H9 (cell line): ENCODE data around the gene VTN. TPM values are rescaled to one million over a fixed set of nuclear protein-coding genes. Genes with fewer than 3 reads are reported as not detected.

Experiments used
- DNase-seq: peaks from one replicate; pipeline ENCODE4 v3.0.0-alpha.2; 2017
- H2AFZ ChIP-seq: one replicate; pipeline ENCODE4 v1.6.1; 2013; ENCODE audit warnings: mild to moderate bottlenecking, low read length, control low read depth, moderate library complexity
- H2AK5ac ChIP-seq: 2 replicates; pipeline ENCODE4 v1.6.1; 2013; ENCODE audit warnings: low read length, control low read depth, mixed read lengths; ENCODE audit not compliant: insufficient read length
- H2BK120ac ChIP-seq: one replicate; pipeline ENCODE4 v1.6.1; 2013; ENCODE audit warnings: low read depth, mild to moderate bottlenecking, low read length, control low read depth, inconsistent platforms; ENCODE audit not compliant: poor library complexity, severe bottlenecking
- H2BK12ac ChIP-seq: 2 replicates; pipeline ENCODE4 v1.6.1; 2013; ENCODE audit warnings: low read length, control low read depth, mixed read lengths, low read depth; ENCODE audit not compliant: insufficient read length
- H2BK15ac ChIP-seq: 2 replicates; pipeline ENCODE4 v1.6.1; 2013; ENCODE audit warnings: low read depth, low read length, control low read depth
- H2BK20ac ChIP-seq: one replicate; pipeline ENCODE4 v1.6.1; 2013; ENCODE audit warnings: low read depth, mild to moderate bottlenecking, low read length, control low read depth, inconsistent platforms; ENCODE audit not compliant: poor library complexity, severe bottlenecking
- H2BK5ac ChIP-seq: 2 replicates; pipeline ENCODE4 v1.6.1; 2013; ENCODE audit warnings: low read length, control low read depth, mixed read lengths; ENCODE audit not compliant: insufficient read length
- H3K14ac ChIP-seq: 2 replicates; pipeline ENCODE4 v1.6.1; 2013; ENCODE audit warnings: low read length, control low read depth; ENCODE audit not compliant: insufficient read depth
- H3K18ac ChIP-seq: 2 replicates; pipeline ENCODE4 v1.6.1; 2013; ENCODE audit warnings: low read depth, mild to moderate bottlenecking, mixed read lengths, low read length, control low read depth; ENCODE audit not compliant: insufficient read length
- H3K23ac ChIP-seq: 2 replicates; pipeline ENCODE4 v1.6.1; 2013; ENCODE audit warnings: low read length, control low read depth, mixed read lengths, low read depth; ENCODE audit not compliant: insufficient read length
- H3K23me2 ChIP-seq: 2 replicates; pipeline ENCODE4 v1.6.1; 2013; ENCODE audit warnings: low read depth, mild to moderate bottlenecking, mixed read lengths, low read length, control low read depth; ENCODE audit not compliant: insufficient read length, poor library complexity, severe bottlenecking
- H3K27ac ChIP-seq: 2 replicates; pipeline ENCODE4 v1.5.1; 2013; ENCODE audit warnings: low read length, control low read depth, mixed read lengths, low read depth; ENCODE audit not compliant: insufficient read length
- H3K27me3 ChIP-seq: 2 replicates; pipeline ENCODE4 v1.6.1; 2013; ENCODE audit warnings: low read length, control low read depth, inconsistent platforms; ENCODE audit not compliant: insufficient read depth
- H3K4ac ChIP-seq: 2 replicates; pipeline ENCODE4 v1.6.1; 2013; ENCODE audit warnings: low read depth, mild to moderate bottlenecking, control low read depth, inconsistent platforms, low read length, moderate library complexity
- H3K4me1 ChIP-seq: 2 replicates; pipeline ENCODE4 v1.6.1; 2013; ENCODE audit warnings: low read length, control low read depth, inconsistent platforms; ENCODE audit not compliant: insufficient read depth
- H3K4me2 ChIP-seq: 2 replicates; pipeline ENCODE4 v1.6.1; 2013; ENCODE audit warnings: low read length, control low read depth, mixed read lengths; ENCODE audit not compliant: insufficient read length, insufficient read depth
- H3K56ac ChIP-seq: 2 replicates; pipeline ENCODE4 v1.6.1; 2013; ENCODE audit warnings: low read depth, mild to moderate bottlenecking, mixed read lengths, low read length, control low read depth; ENCODE audit not compliant: insufficient read length
- H3K79me1 ChIP-seq: 2 replicates; pipeline ENCODE4 v1.6.1; 2013; ENCODE audit warnings: low read depth, mild to moderate bottlenecking, moderate library complexity, low read length, control low read depth, inconsistent platforms; ENCODE audit not compliant: insufficient read depth, poor library complexity, severe bottlenecking
- H3K79me2 ChIP-seq: 2 replicates; pipeline ENCODE4 v1.6.1; 2013; ENCODE audit warnings: low read length, control low read depth, inconsistent platforms; ENCODE audit not compliant: insufficient read depth
- H3K9ac ChIP-seq: 2 replicates; pipeline ENCODE4 v1.6.1; 2013; ENCODE audit warnings: low read length, control low read depth, mixed read lengths; ENCODE audit not compliant: insufficient read length; ENCODE audit errors: extremely low read depth
- H3K9me3 ChIP-seq: one replicate; pipeline ENCODE4 v1.6.1; 2013; ENCODE audit warnings: low read depth, low read length, inconsistent platforms; ENCODE audit not compliant: control insufficient read depth
- H3T11ph ChIP-seq: one replicate; pipeline ENCODE4 v1.6.1; 2013; ENCODE audit warnings: mild to moderate bottlenecking, low read length, control low read depth, inconsistent platforms
- H4K20me1 ChIP-seq: one replicate; pipeline ENCODE4 v1.6.1; 2013; ENCODE audit not compliant: control insufficient read depth, insufficient read length, insufficient read depth
- H4K5ac ChIP-seq: 2 replicates; pipeline ENCODE4 v1.6.1; 2013; ENCODE audit warnings: low read depth, mild to moderate bottlenecking, mixed read lengths, low read length, control low read depth; ENCODE audit not compliant: insufficient read length
- H4K8ac ChIP-seq: replicated peaks from 2 replicates; pipeline ENCODE4 v1.6.1; 2013; ENCODE audit warnings: low read length, control low read depth, mixed read lengths, low read depth; ENCODE audit not compliant: insufficient read length
- H4K91ac ChIP-seq: 2 replicates; pipeline ENCODE4 v1.6.1; 2013; ENCODE audit warnings: low read depth, mild to moderate bottlenecking, moderate library complexity, mixed read lengths, low read length, control low read depth; ENCODE audit not compliant: insufficient read length
- H3K27ac Mint-ChIP-seq, 3 experiments: 2 replicates in 2 of 3; 3 replicates in 1 of 3; pipeline ENCODE4 v1.8.0; 2020 to 2021; ENCODE audit warnings: mixed read lengths in 3 of 3, mild to moderate bottlenecking in 1 of 3, moderate library complexity in 1 of 3
- H3K27me3 Mint-ChIP-seq: 2 replicates; pipeline ENCODE4 v1.8.0; 2021; ENCODE audit warnings: low read depth, mild to moderate bottlenecking, moderate library complexity, mixed read lengths
- H3K36me3 Mint-ChIP-seq, 3 experiments: 2 replicates in 2 of 3; 3 replicates in 1 of 3; pipeline ENCODE4 v1.8.0; 2020 to 2021; ENCODE audit warnings: low read depth in 3 of 3, mixed read lengths in 3 of 3; ENCODE audit not compliant: insufficient read depth in 1 of 3
- H3K4me1 Mint-ChIP-seq, 2 experiments: 2 replicates each; pipeline ENCODE4 v1.8.0; 2020; ENCODE audit warnings: mixed read lengths in 2 of 2
- H3K4me3 Mint-ChIP-seq, 2 experiments: 2 replicates in 1 of 2; 3 replicates in 1 of 2; pipeline ENCODE4 v1.8.0; 2020 to 2021; ENCODE audit warnings: mild to moderate bottlenecking in 2 of 2, mixed read lengths in 2 of 2, moderate library complexity in 1 of 2
- H3K9me3 Mint-ChIP-seq, 2 experiments: 2 replicates in 1 of 2; 3 replicates in 1 of 2; pipeline ENCODE4 v1.8.0; 2020; ENCODE audit warnings: mild to moderate bottlenecking in 2 of 2, mixed read lengths in 2 of 2, moderate library complexity in 1 of 2
- CTCF ChIP-seq: fragments of 200-600 bp; sonication (generic); conservative IDR thresholded peaks from 3 replicates; pipeline ENCODE4 v1.8.0; 2021; ENCODE audit warnings: antibody characterized with exemption, mild to moderate bottlenecking
- WGBS: extraction: QIAGEN DNeasy Blood & Tissue Kit; methylation state at CpG from one replicate; pipeline ENCODE4 v1.1.7; 2013; ENCODE audit warnings: missing lambda C conversion rate, low lambda C conversion rate, mixed read lengths; ENCODE audit not compliant: insufficient read length; ENCODE audit errors: extremely low coverage; 5-methylcytosine and 5-hydroxymethylcytosine counted together
- total RNA-seq: library from RNA; stranded (reverse); gene quantifications from 2 replicates; pipeline ENCODE4 v1.2.1, GENCODE V29; 2021

Gene VTN
- total RNA-seq, 1 experiment from 2014 or later: not detected

GRCh38 chr17:28379814-28380801 is 10.0 kb upstream of the VTN start:
- Mint-ChIP-seq H3K4me3 (no peak overlapping the region), H3K27me3 (peaks cover 86% of the 10 kb centered on the region), H3K4me1 (peaks cover 4 to 7% of the 10 kb centered on the region in 2 experiments; a peak in 3 of 4 replicates), H3K36me3 (no peaks in the 10 kb centered on the region; a peak in 1 of 7 replicates), H3K27ac (no peak overlapping the region), H3K9me3 (no peaks in the 10 kb centered on the region; a peak in 1 of 5 replicates)
- Histone ChIP-seq H2AFZ (no peak overlapping the region), H3K27me3 (peaks cover 10% of the 10 kb centered on the region; the same call in 1 of the 2 replicates), H3K18ac (no peak overlapping the region), H3K9ac (no peak overlapping the region), H4K8ac (no peak overlapping the region), H3K4me1 (no peaks in the 10 kb centered on the region), H3K27ac (no peak overlapping the region), H2BK120ac (no peak overlapping the region), H2BK5ac (no peak overlapping the region), H2BK15ac (no peak overlapping the region), H3K9me3 (no peaks in the 10 kb centered on the region), H2AK5ac (no peak overlapping the region), H4K5ac (no peak overlapping the region), H3K79me1 (no peaks in the 10 kb centered on the region), H4K20me1 (no peaks in the 10 kb centered on the region), H3K23me2 (peaks cover 11% of the 10 kb centered on the region), H3K79me2 (no peaks in the 10 kb centered on the region), H3K4ac (no peak overlapping the region), H4K91ac (no peak overlapping the region), H3K23ac (no peak overlapping the region), H3K14ac (no peak overlapping the region), H2BK20ac (no peak overlapping the region), H3T11ph (no peak overlapping the region), H3K4me2 (no peak overlapping the region), H2BK12ac (no peak overlapping the region), H3K56ac (no peak overlapping the region)
- no CpG with 5 or more reads among the region's 10 CpGs for WGBS
- no peak for TF ChIP-seq CTCF
- no peak for DNase-seq
